DND-41 (cell line): ENCODE results near the gene PRDM15.

ENCODE experiments used
- EZH2 ChIP-seq: IDR thresholded peaks from 3 replicates; pipeline ENCODE4 v1.6.1; 2012; ENCODE audit warnings: borderline replicate concordance, low read depth, mild to moderate bottlenecking, moderate library complexity, low read length, inconsistent platforms; ENCODE audit not compliant: severe bottlenecking
- TF ChIP-seq, protein P1 (sequence below): IDR thresholded peaks from 2 replicates; pipeline ENCODE4 v1.5.1; 2012; ENCODE audit warnings: borderline replicate concordance, low read length, moderate library complexity, mild to moderate bottlenecking; ENCODE audit not compliant: poor library complexity, severe bottlenecking; ENCODE audit errors: extremely low read depth

- TF ChIP-seq, protein P1, sequence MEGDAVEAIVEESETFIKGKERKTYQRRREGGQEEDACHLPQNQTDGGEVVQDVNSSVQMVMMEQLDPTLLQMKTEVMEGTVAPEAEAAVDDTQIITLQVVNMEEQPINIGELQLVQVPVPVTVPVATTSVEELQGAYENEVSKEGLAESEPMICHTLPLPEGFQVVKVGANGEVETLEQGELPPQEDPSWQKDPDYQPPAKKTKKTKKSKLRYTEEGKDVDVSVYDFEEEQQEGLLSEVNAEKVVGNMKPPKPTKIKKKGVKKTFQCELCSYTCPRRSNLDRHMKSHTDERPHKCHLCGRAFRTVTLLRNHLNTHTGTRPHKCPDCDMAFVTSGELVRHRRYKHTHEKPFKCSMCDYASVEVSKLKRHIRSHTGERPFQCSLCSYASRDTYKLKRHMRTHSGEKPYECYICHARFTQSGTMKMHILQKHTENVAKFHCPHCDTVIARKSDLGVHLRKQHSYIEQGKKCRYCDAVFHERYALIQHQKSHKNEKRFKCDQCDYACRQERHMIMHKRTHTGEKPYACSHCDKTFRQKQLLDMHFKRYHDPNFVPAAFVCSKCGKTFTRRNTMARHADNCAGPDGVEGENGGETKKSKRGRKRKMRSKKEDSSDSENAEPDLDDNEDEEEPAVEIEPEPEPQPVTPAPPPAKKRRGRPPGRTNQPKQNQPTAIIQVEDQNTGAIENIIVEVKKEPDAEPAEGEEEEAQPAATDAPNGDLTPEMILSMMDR = no peak
- no peak for TF ChIP-seq EZH2
Measured at GRCh38 chr21:41761934-41762635, 117.1 kb downstream of the PRDM15 start.
